ENCODE measurements around the gene CTAGE9.
"Not testable (repeated sequence)": the region's sequence is repeated elsewhere in the genome, so short reads cannot be mapped to it uniquely, and the experiment has no call there.

DNA sequence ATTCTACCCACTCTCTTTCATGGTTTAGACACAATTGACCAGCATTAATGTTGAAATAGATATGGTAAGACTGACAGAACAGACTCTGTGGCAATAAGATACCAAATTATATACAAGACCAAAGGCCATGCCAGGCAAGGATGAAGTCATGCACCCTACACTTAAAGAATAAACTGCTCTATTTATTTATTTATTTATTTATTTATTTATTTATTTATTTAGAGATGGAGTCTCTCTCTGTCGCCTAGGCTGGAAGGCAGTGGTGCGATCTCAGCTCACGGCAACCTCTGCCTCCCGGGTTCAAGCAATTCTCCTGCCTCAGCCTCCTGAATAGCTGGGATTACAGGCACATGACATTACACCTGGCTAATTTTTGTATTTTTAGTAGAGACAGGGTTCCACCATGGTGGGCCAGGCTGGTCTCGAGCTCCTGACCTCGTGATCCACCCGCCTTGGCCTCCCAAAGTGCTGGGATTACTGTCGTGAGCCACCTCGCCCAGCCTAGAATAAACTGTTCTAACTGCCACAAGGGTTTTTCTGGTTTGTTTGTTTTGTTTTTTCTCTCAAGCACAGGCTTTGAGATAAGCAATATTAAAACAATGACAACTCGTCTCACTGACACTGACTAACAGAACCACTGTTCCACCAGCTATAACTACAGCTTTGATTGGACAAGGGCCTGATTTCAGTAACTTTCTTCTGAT, 40.3 kb upstream of the CTAGE9 start:
- TF ChIP-seq, protein P1, sequence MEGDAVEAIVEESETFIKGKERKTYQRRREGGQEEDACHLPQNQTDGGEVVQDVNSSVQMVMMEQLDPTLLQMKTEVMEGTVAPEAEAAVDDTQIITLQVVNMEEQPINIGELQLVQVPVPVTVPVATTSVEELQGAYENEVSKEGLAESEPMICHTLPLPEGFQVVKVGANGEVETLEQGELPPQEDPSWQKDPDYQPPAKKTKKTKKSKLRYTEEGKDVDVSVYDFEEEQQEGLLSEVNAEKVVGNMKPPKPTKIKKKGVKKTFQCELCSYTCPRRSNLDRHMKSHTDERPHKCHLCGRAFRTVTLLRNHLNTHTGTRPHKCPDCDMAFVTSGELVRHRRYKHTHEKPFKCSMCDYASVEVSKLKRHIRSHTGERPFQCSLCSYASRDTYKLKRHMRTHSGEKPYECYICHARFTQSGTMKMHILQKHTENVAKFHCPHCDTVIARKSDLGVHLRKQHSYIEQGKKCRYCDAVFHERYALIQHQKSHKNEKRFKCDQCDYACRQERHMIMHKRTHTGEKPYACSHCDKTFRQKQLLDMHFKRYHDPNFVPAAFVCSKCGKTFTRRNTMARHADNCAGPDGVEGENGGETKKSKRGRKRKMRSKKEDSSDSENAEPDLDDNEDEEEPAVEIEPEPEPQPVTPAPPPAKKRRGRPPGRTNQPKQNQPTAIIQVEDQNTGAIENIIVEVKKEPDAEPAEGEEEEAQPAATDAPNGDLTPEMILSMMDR (IDR thresholded peaks at IDR 0.05) = not testable (repeated sequence)
- TF ChIP-seq POLR2A (IDR thresholded peaks at IDR 0.05) = not testable (repeated sequence)

Measured in Peyer's patch (tissue), 4 donors.